Duodenal mucosa (tissue), 2 donors: ENCODE data around the gene TM4SF18.

ENCODE experiments used
- H3K27ac ChIP-seq: one replicate; pipeline ENCODE4 v1.7.0; 2013; ENCODE audit warnings: low read depth, low read length
- H3K27me3 ChIP-seq, 2 donors: one replicate each; pipeline ENCODE4 v1.7.0; 2013; ENCODE audit warnings: low read length in 2 of 2, control low read depth in 1 of 2; ENCODE audit not compliant: insufficient read depth in 2 of 2, control insufficient read depth in 1 of 2
- H3K36me3 ChIP-seq, 2 donors: one replicate each; pipeline ENCODE4 v1.7.0; 2013; ENCODE audit warnings: low read length in 2 of 2, control low read depth in 1 of 2; ENCODE audit not compliant: insufficient read depth in 2 of 2, control insufficient read depth in 1 of 2
- H3K4me1 ChIP-seq, 2 donors: one replicate each; pipeline ENCODE4 v1.7.0; 2013; ENCODE audit warnings: low read length in 2 of 2, control low read depth in 1 of 2; ENCODE audit not compliant: insufficient read depth in 2 of 2, control insufficient read depth in 1 of 2
- H3K4me3 ChIP-seq, 2 donors: one replicate each; pipeline ENCODE4 v1.7.0; 2013; ENCODE audit warnings: low read length in 2 of 2, low read depth in 1 of 2
- H3K9ac ChIP-seq, 2 donors: one replicate each; pipeline ENCODE4 v1.7.0; 2013; ENCODE audit warnings: low read length in 2 of 2, low read depth in 1 of 2
- H3K9me3 ChIP-seq, 2 donors: one replicate each; pipeline ENCODE4 v1.7.0; 2013; ENCODE audit warnings: low read length in 2 of 2, control low read depth in 1 of 2; ENCODE audit not compliant: control insufficient read depth in 1 of 2

Gene TM4SF18

DNA sequence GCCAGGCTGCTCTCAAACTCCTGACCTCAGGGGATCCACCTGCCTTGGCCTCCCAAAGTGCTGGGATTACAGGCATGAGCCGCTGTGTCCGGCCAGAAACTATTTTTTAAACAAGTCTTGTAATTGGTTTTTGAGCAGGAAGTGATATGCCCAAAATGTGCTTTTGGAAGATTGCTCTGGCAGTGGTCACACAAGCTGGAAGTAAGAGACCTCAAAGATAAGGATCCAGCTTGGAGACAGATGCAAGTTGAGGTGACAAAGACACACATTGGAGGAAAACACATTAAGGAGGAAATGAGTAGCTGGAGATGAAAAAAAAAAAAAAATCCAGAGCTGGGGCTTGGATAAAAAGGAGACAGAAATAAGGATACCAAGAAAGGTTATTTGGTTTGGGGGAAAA is 6.3 kb downstream of the TM4SF18 start:
- H3K36me3 ChIP-seq = no peaks in the 10 kb centered on the region
- no peaks in the 10 kb centered on the region for H3K9me3 ChIP-seq
- no peak overlapping the region for H3K4me3 ChIP-seq
- H3K27ac ChIP-seq = no peak overlapping the region
- no peak overlapping the region for H3K9ac ChIP-seq
- no peaks in the 10 kb centered on the region for H3K4me1 ChIP-seq
- no peaks in the 10 kb centered on the region for H3K27me3 ChIP-seq

- Histone ChIP-seq H3K4me1 (no peaks in the 10 kb centered on the region), H3K27ac (no peak overlapping the region), H3K9me3 (no peaks in the 10 kb centered on the region), H3K36me3 (no peaks in the 10 kb centered on the region), H3K9ac (no peak overlapping the region), H3K27me3 (no peaks in the 10 kb centered on the region), H3K4me3 (no peak overlapping the region)
Measured at GRCh38 chr3:149325581-149325980, 7.9 kb downstream of the TM4SF18 start.

DNA sequence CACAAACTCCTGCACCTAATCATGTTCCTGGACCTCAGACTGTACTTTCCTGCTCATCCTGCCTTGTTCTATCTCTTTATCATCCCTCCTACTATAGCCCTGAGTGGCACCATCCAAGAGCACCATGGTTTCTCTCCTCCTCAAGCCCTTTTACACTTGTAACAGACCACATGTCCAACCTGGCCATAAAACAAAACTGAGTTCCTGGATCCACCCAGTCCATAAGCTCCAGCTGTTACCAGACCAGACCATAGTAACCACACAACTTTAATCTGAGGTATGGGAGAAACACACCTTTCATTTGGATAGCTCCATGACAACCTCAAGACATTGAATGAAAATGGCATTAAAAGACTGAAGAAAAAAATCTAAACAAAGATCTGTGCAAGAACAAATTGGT is 9.1 kb downstream of the TM4SF18 start:
- Histone ChIP-seq H3K9ac (no peak overlapping the region), H3K27ac (no peak overlapping the region), H3K27me3 (no peaks in the 10 kb centered on the region), H3K4me1 (no peaks in the 10 kb centered on the region), H3K4me3 (no peak overlapping the region), H3K36me3 (no peaks in the 10 kb centered on the region), H3K9me3 (no peaks in the 10 kb centered on the region)

- Histone ChIP-seq H3K27ac (no peak overlapping the region), H3K4me1 (peaks cover 3 to 5% of the 10 kb centered on the region in 2 donors), H3K27me3 (no peaks in the 10 kb centered on the region), H3K9me3 (no peaks in the 10 kb centered on the region), H3K36me3 (no peaks in the 10 kb centered on the region), H3K4me3 (no peak overlapping the region), H3K9ac (no peak overlapping the region)
Measured at GRCh38 chr3:149321640-149322039, 11.8 kb downstream of the TM4SF18 start.

DNA sequence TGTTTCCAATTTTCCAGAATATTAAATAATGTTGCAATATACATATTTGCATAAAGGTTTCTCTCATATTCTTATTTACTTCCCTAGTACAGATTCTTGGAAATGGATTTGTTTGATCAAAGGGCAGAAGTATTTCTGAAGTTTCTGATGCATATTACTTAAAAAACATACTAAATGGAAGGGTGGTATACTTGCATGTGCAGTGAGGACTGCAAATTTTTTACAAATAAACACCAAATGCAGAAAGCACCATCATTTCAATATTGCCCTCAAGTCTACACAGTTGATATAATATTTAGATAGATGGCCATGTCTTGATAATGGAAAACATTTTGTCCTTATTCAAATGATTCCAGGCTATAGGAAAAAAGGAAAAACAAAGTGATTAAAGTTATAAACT is 12.3 kb downstream of the TM4SF18 start:
- Histone ChIP-seq H3K4me1 (peaks cover 8% of the 10 kb centered on the region in 2 donors), H3K9ac (no peak overlapping the region), H3K36me3 (no peaks in the 10 kb centered on the region), H3K27me3 (no peaks in the 10 kb centered on the region), H3K9me3 (no peaks in the 10 kb centered on the region), H3K27ac (no peak overlapping the region), H3K4me3 (no peak overlapping the region)

DNA sequence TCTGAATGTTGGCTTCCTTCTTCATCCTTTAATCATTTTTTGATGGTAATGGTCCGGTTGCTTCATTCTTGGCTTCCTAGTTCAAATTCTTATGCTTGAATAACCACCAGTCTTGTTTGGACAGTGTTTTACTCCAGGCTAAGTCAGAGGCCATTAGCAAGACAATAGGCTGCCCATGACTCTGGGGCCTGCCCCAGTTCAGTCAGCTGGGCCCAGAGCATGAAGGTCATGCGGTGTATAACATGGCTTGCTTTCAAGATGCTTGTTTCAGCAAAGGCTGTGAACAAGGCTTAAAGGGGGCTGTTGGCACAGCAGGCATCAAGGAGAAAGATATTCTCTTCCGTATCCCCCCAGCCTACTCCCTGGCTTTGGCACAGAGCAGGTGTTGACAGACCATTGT is 13.7 kb downstream of the TM4SF18 start:
- Histone ChIP-seq H3K4me3 (no peak overlapping the region), H3K27ac (no peak overlapping the region), H3K9me3 (no peaks in the 10 kb centered on the region), H3K9ac (no peak overlapping the region), H3K4me1 (peaks cover 8 to 11% of the 10 kb centered on the region in 2 donors), H3K27me3 (no peaks in the 10 kb centered on the region), H3K36me3 (no peaks in the 10 kb centered on the region)

DNA sequence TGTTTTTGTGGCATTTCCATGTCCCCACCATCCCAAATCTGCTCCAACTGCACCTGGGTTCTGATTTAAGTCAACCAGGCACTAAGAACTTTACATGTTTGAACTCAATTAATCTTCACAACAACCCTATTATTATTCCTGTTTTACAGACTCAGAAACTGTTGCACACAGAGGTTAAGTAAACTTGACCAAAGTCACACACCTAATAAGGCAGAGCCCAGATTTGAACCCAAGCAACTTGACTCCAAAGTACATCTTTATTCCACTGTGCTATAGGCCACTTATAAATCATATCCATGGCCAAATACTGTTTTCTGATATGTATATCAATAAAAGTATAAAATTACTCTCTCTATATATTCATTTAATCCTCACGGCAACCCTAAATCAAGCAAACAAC is 16.4 kb downstream of the TM4SF18 start:
- Histone ChIP-seq H3K27ac (no peak overlapping the region), H3K9ac (no peak overlapping the region), H3K4me3 (peak overlapping the region in 1 of 2 donors; percentile 16), H3K4me1 (peaks cover 8 to 11% of the 10 kb centered on the region in 2 donors), H3K27me3 (no peaks in the 10 kb centered on the region), H3K36me3 (no peaks in the 10 kb centered on the region), H3K9me3 (no peaks in the 10 kb centered on the region)

DNA sequence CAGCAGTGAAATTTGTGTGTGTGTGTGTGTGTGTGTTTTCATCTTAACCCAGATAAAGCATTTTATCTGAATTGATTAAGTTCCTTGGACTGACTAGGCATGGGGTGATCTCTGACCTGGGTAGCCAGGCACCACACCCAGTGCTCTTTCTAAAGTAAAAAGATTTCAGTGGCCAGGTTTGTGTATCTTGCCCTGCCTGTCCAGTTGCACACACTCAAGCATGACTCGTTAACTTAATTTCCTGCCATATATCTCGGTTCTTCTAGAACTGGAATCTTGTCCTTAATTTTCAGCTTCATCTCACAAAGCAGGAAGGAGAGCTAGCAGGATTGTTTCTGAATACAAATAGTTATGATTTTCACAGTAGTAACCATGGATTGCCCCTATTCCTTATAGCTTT is 17.0 kb downstream of the TM4SF18 start:
- Histone ChIP-seq H3K36me3 (no peaks in the 10 kb centered on the region), H3K4me3 (peak overlapping the region in 1 of 2 donors; percentile 16), H3K27me3 (no peaks in the 10 kb centered on the region), H3K27ac (no peak overlapping the region), H3K4me1 (peaks cover 8 to 11% of the 10 kb centered on the region in 2 donors), H3K9ac (no peak overlapping the region), H3K9me3 (no peaks in the 10 kb centered on the region)

GRCh38 chr3:149315694-149316093 is 17.7 kb downstream of the TM4SF18 start:
- Histone ChIP-seq H3K4me3 (no peak overlapping the region), H3K9ac (no peak overlapping the region), H3K36me3 (no peaks in the 10 kb centered on the region), H3K27me3 (no peaks in the 10 kb centered on the region), H3K27ac (no peak overlapping the region), H3K4me1 (peaks cover 8 to 11% of the 10 kb centered on the region in 2 donors), H3K9me3 (no peaks in the 10 kb centered on the region)

DNA sequence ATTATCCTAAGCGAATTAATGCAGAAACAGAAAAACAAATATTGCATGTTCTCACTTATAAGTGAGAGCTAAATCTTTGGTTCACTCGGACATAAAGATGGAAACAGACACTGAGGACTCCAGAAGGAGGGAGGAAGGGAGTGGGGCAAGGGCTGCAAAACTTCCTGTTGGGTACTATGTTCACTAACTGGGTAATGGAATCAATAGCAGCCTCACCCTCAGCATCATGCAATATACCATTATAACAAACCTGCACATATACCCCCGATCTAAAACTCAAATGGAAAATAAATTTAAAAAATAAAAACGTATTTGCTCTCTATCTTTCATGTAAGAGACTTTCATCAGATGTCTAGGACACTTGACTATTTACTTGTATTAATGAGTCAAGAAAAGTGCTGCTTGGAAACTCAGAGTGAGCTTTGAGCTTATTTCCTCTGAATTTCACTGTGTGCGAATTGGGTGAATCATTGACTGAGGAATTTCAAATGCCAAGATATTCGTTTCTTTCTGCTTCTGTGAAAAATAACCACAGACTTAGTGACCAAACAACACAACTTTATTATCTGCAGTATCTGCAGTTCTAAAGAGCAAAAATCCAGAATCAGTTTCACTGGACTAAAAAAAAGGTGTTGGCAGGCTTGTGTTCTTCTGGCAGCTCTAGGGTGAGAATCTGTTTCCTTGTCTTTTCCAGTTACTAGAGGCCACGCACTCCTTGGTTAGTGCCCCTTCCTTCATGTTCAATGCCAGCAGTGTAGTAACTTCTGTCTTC is 18.4 kb downstream of the TM4SF18 start:
- no peaks in the 10 kb centered on the region for H3K27me3 ChIP-seq
- H3K9ac ChIP-seq = no peak overlapping the region
- H3K4me3 ChIP-seq = no peak overlapping the region
- H3K9me3 ChIP-seq = no peaks in the 10 kb centered on the region
- no peaks in the 10 kb centered on the region for H3K36me3 ChIP-seq
- H3K27ac ChIP-seq = no peak overlapping the region
- peaks cover 8 to 11% of the 10 kb centered on the region in 2 donors for H3K4me1 ChIP-seq
